H9 (cell line): ENCODE measurements around the gene SHISA8. TPM values are rescaled to one million over a fixed set of nuclear protein-coding genes. Genes with fewer than 3 reads are reported as not detected.

ENCODE experiments used
- DNase-seq: peaks from one replicate; pipeline ENCODE4 v3.0.0-alpha.2; 2017
- H2AFZ ChIP-seq: one replicate; pipeline ENCODE4 v1.6.1; 2013; ENCODE audit warnings: mild to moderate bottlenecking, low read length, control low read depth, moderate library complexity
- H2AK5ac ChIP-seq: 2 replicates; pipeline ENCODE4 v1.6.1; 2013; ENCODE audit warnings: low read length, control low read depth, mixed read lengths; ENCODE audit not compliant: insufficient read length
- H2BK120ac ChIP-seq: one replicate; pipeline ENCODE4 v1.6.1; 2013; ENCODE audit warnings: low read depth, mild to moderate bottlenecking, low read length, control low read depth, inconsistent platforms; ENCODE audit not compliant: poor library complexity, severe bottlenecking
- H2BK12ac ChIP-seq: 2 replicates; pipeline ENCODE4 v1.6.1; 2013; ENCODE audit warnings: low read length, control low read depth, mixed read lengths, low read depth; ENCODE audit not compliant: insufficient read length
- H2BK15ac ChIP-seq: 2 replicates; pipeline ENCODE4 v1.6.1; 2013; ENCODE audit warnings: low read depth, low read length, control low read depth
- H2BK20ac ChIP-seq: one replicate; pipeline ENCODE4 v1.6.1; 2013; ENCODE audit warnings: low read depth, mild to moderate bottlenecking, low read length, control low read depth, inconsistent platforms; ENCODE audit not compliant: poor library complexity, severe bottlenecking
- H2BK5ac ChIP-seq: 2 replicates; pipeline ENCODE4 v1.6.1; 2013; ENCODE audit warnings: low read length, control low read depth, mixed read lengths; ENCODE audit not compliant: insufficient read length
- H3K14ac ChIP-seq: 2 replicates; pipeline ENCODE4 v1.6.1; 2013; ENCODE audit warnings: low read length, control low read depth; ENCODE audit not compliant: insufficient read depth
- H3K18ac ChIP-seq: 2 replicates; pipeline ENCODE4 v1.6.1; 2013; ENCODE audit warnings: low read depth, mild to moderate bottlenecking, mixed read lengths, low read length, control low read depth; ENCODE audit not compliant: insufficient read length
- H3K23ac ChIP-seq: 2 replicates; pipeline ENCODE4 v1.6.1; 2013; ENCODE audit warnings: low read length, control low read depth, mixed read lengths, low read depth; ENCODE audit not compliant: insufficient read length
- H3K23me2 ChIP-seq: 2 replicates; pipeline ENCODE4 v1.6.1; 2013; ENCODE audit warnings: low read depth, mild to moderate bottlenecking, mixed read lengths, low read length, control low read depth; ENCODE audit not compliant: insufficient read length, poor library complexity, severe bottlenecking
- H3K27ac ChIP-seq: 2 replicates; pipeline ENCODE4 v1.5.1; 2013; ENCODE audit warnings: low read length, control low read depth, mixed read lengths, low read depth; ENCODE audit not compliant: insufficient read length
- H3K27me3 ChIP-seq: 2 replicates; pipeline ENCODE4 v1.6.1; 2013; ENCODE audit warnings: low read length, control low read depth, inconsistent platforms; ENCODE audit not compliant: insufficient read depth
- H3K4ac ChIP-seq: 2 replicates; pipeline ENCODE4 v1.6.1; 2013; ENCODE audit warnings: low read depth, mild to moderate bottlenecking, control low read depth, inconsistent platforms, low read length, moderate library complexity
- H3K4me1 ChIP-seq: 2 replicates; pipeline ENCODE4 v1.6.1; 2013; ENCODE audit warnings: low read length, control low read depth, inconsistent platforms; ENCODE audit not compliant: insufficient read depth
- H3K4me2 ChIP-seq: 2 replicates; pipeline ENCODE4 v1.6.1; 2013; ENCODE audit warnings: low read length, control low read depth, mixed read lengths; ENCODE audit not compliant: insufficient read length, insufficient read depth
- H3K56ac ChIP-seq: 2 replicates; pipeline ENCODE4 v1.6.1; 2013; ENCODE audit warnings: low read depth, mild to moderate bottlenecking, mixed read lengths, low read length, control low read depth; ENCODE audit not compliant: insufficient read length
- H3K79me1 ChIP-seq: 2 replicates; pipeline ENCODE4 v1.6.1; 2013; ENCODE audit warnings: low read depth, mild to moderate bottlenecking, moderate library complexity, low read length, control low read depth, inconsistent platforms; ENCODE audit not compliant: insufficient read depth, poor library complexity, severe bottlenecking
- H3K79me2 ChIP-seq: 2 replicates; pipeline ENCODE4 v1.6.1; 2013; ENCODE audit warnings: low read length, control low read depth, inconsistent platforms; ENCODE audit not compliant: insufficient read depth
- H3K9ac ChIP-seq: 2 replicates; pipeline ENCODE4 v1.6.1; 2013; ENCODE audit warnings: low read length, control low read depth, mixed read lengths; ENCODE audit not compliant: insufficient read length; ENCODE audit errors: extremely low read depth
- H3K9me3 ChIP-seq: one replicate; pipeline ENCODE4 v1.6.1; 2013; ENCODE audit warnings: low read depth, low read length, inconsistent platforms; ENCODE audit not compliant: control insufficient read depth
- H3T11ph ChIP-seq: one replicate; pipeline ENCODE4 v1.6.1; 2013; ENCODE audit warnings: mild to moderate bottlenecking, low read length, control low read depth, inconsistent platforms
- H4K20me1 ChIP-seq: one replicate; pipeline ENCODE4 v1.6.1; 2013; ENCODE audit not compliant: control insufficient read depth, insufficient read length, insufficient read depth
- H4K5ac ChIP-seq: 2 replicates; pipeline ENCODE4 v1.6.1; 2013; ENCODE audit warnings: low read depth, mild to moderate bottlenecking, mixed read lengths, low read length, control low read depth; ENCODE audit not compliant: insufficient read length
- H4K8ac ChIP-seq: replicated peaks from 2 replicates; pipeline ENCODE4 v1.6.1; 2013; ENCODE audit warnings: low read length, control low read depth, mixed read lengths, low read depth; ENCODE audit not compliant: insufficient read length
- H4K91ac ChIP-seq: 2 replicates; pipeline ENCODE4 v1.6.1; 2013; ENCODE audit warnings: low read depth, mild to moderate bottlenecking, moderate library complexity, mixed read lengths, low read length, control low read depth; ENCODE audit not compliant: insufficient read length
- H3K27ac Mint-ChIP-seq, 3 experiments: 2 replicates in 2 of 3; 3 replicates in 1 of 3; pipeline ENCODE4 v1.8.0; 2020 to 2021; ENCODE audit warnings: mixed read lengths in 3 of 3, mild to moderate bottlenecking in 1 of 3, moderate library complexity in 1 of 3
- H3K27me3 Mint-ChIP-seq: 2 replicates; pipeline ENCODE4 v1.8.0; 2021; ENCODE audit warnings: low read depth, mild to moderate bottlenecking, moderate library complexity, mixed read lengths
- H3K36me3 Mint-ChIP-seq, 3 experiments: 2 replicates in 2 of 3; 3 replicates in 1 of 3; pipeline ENCODE4 v1.8.0; 2020 to 2021; ENCODE audit warnings: low read depth in 3 of 3, mixed read lengths in 3 of 3; ENCODE audit not compliant: insufficient read depth in 1 of 3
- H3K4me1 Mint-ChIP-seq, 2 experiments: 2 replicates each; pipeline ENCODE4 v1.8.0; 2020; ENCODE audit warnings: mixed read lengths in 2 of 2
- H3K4me3 Mint-ChIP-seq, 2 experiments: 2 replicates in 1 of 2; 3 replicates in 1 of 2; pipeline ENCODE4 v1.8.0; 2020 to 2021; ENCODE audit warnings: mild to moderate bottlenecking in 2 of 2, mixed read lengths in 2 of 2, moderate library complexity in 1 of 2
- H3K9me3 Mint-ChIP-seq, 2 experiments: 2 replicates in 1 of 2; 3 replicates in 1 of 2; pipeline ENCODE4 v1.8.0; 2020; ENCODE audit warnings: mild to moderate bottlenecking in 2 of 2, mixed read lengths in 2 of 2, moderate library complexity in 1 of 2
- CTCF ChIP-seq: fragments of 200-600 bp; sonication (generic); conservative IDR thresholded peaks from 3 replicates; pipeline ENCODE4 v1.8.0; 2021; ENCODE audit warnings: antibody characterized with exemption, mild to moderate bottlenecking
- WGBS: extraction: QIAGEN DNeasy Blood & Tissue Kit; methylation state at CpG from one replicate; pipeline ENCODE4 v1.1.7; 2013; ENCODE audit warnings: missing lambda C conversion rate, low lambda C conversion rate, mixed read lengths; ENCODE audit not compliant: insufficient read length; ENCODE audit errors: extremely low coverage; 5-methylcytosine and 5-hydroxymethylcytosine counted together
- total RNA-seq: library from RNA; stranded (reverse); gene quantifications from 2 replicates; pipeline ENCODE4 v1.2.1, GENCODE V29; 2021

SHISA8 gene
- total RNA-seq, 1 experiment from 2014 or later = 1.4 TPM

DNA sequence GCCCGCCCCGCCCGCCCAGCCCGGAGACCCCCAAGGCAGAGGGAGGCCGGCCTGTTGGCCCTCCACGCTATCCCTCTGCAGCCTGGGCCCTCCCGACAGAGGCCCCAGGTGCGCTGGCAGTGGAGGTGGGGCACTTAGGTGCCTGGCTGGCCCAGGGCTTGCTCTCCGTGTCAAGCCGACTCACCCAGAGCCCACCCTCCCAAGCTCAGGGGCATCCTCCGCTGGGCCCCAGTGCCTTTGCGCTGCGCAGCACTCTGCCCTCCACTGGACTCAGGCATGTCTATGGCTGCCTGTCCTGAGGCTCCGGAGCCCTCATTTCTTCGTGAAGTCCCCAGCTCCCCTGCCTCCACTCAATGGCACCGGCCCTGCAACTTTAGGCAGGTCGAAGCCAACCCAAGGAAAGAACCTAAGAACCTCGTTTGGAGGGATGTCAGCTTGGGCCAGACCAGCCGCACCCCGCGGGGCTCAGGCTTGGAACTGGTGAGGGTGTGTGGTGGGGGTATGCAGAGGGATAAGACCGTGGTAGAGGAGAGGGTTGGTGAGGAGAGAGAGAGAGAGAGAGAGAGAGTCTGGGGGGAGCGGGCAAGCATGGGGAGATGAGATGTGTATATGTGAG is 43.2 kb upstream of the SHISA8 start:
- Histone ChIP-seq H3K23me2 (no peaks in the 10 kb centered on the region), H4K8ac (no peak overlapping the region), H3K27ac (no peak overlapping the region), H2BK120ac (no peak overlapping the region), H3K4me1 (no peaks in the 10 kb centered on the region), H3T11ph (no peak overlapping the region), H3K18ac (peak overlapping the region; percentile 47), H3K27me3 (no peaks in the 10 kb centered on the region), H3K56ac (no peak overlapping the region), H4K91ac (no peak overlapping the region), H3K9me3 (no peaks in the 10 kb centered on the region), H3K4ac (no peak overlapping the region), H3K79me1 (no peaks in the 10 kb centered on the region), H3K4me2 (peak overlapping the region; percentile 44), H2BK15ac (no peak overlapping the region), H2BK5ac (no peak overlapping the region), H2AFZ (no peak overlapping the region), H2BK20ac (no peak overlapping the region), H3K9ac (no peak overlapping the region), H4K5ac (no peak overlapping the region), H3K79me2 (no peaks in the 10 kb centered on the region), H4K20me1 (no peaks in the 10 kb centered on the region), H3K14ac (peak overlapping the region; percentile 50), H2AK5ac (no peak overlapping the region), H3K23ac (no peak overlapping the region), H2BK12ac (no peak overlapping the region)
- peaks cover 2% of the 10 kb centered on the region in 2 experiments; a peak in 4 of 5 replicates for H3K9me3 Mint-ChIP-seq
- peak; percentile 46; the same call in 1 of the 3 replicates for TF ChIP-seq CTCF
- no peak for DNase-seq
- H3K27me3 Mint-ChIP-seq = peaks cover 42% of the 10 kb centered on the region
- peaks cover 0 to 4% (median 3%) of the 10 kb centered on the region in 3 experiments; a peak in 5 of 7 replicates for H3K36me3 Mint-ChIP-seq
- peaks cover 14 to 23% of the 10 kb centered on the region in 2 experiments for H3K4me1 Mint-ChIP-seq
- H3K4me3 Mint-ChIP-seq = peak overlapping the region; percentile 34 to 42
- WGBS = no CpG with 5 or more reads among the region's 23 CpGs
- H3K27ac Mint-ChIP-seq = no peak overlapping the region
